Lower leg skin (tissue), 3 donors: Measurements from ENCODE around the gene TMCC3.

Experiments
- POLR2A ChIP-seq, 2 donors: fragments of 450-650 bp; IDR thresholded peaks; one replicate each; pipeline ENCODE4 v1.6.1; 2016 to 2017; ENCODE audit warnings: antibody characterized with exemption in 2 of 2, mild to moderate bottlenecking in 1 of 2, moderate library complexity in 1 of 2
- TF ChIP-seq, protein P1 (sequence below), 3 donors: fragments of 450-650 bp; IDR thresholded peaks; one replicate each; pipeline ENCODE4 v1.5.1; 2016; ENCODE audit warnings: antibody characterized with exemption in 3 of 3, mild to moderate bottlenecking in 3 of 3, moderate library complexity in 2 of 3

DNA sequence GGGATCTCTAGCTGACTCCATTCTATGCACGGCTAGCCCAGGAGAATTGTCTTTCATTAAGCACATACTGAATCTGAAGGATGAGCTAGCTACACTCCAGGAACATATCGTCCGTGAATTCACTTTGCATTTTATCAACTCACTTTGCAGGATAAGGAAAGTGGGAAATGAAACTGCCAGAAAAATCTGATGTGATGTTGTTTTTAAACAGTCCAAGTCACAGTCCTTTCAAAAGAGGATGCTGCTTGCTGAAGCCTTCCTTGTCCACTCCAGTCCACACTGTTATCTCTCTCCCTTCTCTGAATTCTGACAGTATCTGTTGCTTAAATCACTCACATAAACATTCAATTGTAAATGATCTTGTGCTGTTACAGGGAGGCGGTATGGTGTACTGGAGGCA lies 12.7 kb upstream of the TMCC3 start:
- TF ChIP-seq, protein P1, sequence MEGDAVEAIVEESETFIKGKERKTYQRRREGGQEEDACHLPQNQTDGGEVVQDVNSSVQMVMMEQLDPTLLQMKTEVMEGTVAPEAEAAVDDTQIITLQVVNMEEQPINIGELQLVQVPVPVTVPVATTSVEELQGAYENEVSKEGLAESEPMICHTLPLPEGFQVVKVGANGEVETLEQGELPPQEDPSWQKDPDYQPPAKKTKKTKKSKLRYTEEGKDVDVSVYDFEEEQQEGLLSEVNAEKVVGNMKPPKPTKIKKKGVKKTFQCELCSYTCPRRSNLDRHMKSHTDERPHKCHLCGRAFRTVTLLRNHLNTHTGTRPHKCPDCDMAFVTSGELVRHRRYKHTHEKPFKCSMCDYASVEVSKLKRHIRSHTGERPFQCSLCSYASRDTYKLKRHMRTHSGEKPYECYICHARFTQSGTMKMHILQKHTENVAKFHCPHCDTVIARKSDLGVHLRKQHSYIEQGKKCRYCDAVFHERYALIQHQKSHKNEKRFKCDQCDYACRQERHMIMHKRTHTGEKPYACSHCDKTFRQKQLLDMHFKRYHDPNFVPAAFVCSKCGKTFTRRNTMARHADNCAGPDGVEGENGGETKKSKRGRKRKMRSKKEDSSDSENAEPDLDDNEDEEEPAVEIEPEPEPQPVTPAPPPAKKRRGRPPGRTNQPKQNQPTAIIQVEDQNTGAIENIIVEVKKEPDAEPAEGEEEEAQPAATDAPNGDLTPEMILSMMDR (IDR thresholded peaks at IDR 0.05): no peak
- no peak for TF ChIP-seq POLR2A (IDR thresholded peaks at IDR 0.05)
